K562 (cell line): Measurements from ENCODE around the gene TMEM187. TPM values are rescaled to one million over a fixed set of nuclear protein-coding genes. Genes with fewer than 3 reads are reported as not detected.
A peak's percentile ranks its signal among the peaks of the same experiment; 100 is the strongest.

Experiments used
- ATAC-seq: fragments of 200-7000 bp; cut with Tn5 transposase; 3 replicates; pipeline ENCODE4 v1.9.1; 2020; ENCODE audit warnings: moderate library complexity
- BruUV-seq: library from RNA; stranded (reverse); fragments of 400-500 nt; replicated peaks from 2 replicates; lab custom pipeline; 2021; lab: Mats Ljungman, UMichigan
- CTCF ChIA-PET: fragments of 300-600 bp; formaldehyde crosslinking; extraction: SDS; loops from one replicate; lab custom pipeline; 2021; ENCODE audit warnings: low intra/inter-chr PET ratio; lab: Yijun Ruan, JAX
- POLR2A ChIA-PET: fragments of 300-600, 350-650 bp; sonication (Branson Sonifier 250); formaldehyde crosslinking; extraction: SDS; loops from one replicate; lab custom pipeline; 2021; ENCODE audit warnings: antibody characterized with exemption, inconsistent platforms; lab: Yijun Ruan, JAX
- DNase-seq, 4 experiments: peaks; one replicate each; pipeline versions ENCODE4 v3.0.0 to v3.0.0-alpha.2; 2011 to 2018; ENCODE audit warnings: low spot score in 3 of 4, mixed read lengths in 3 of 4; ENCODE audit errors: extremely low read depth in 1 of 4
- FAIRE-seq: peaks from 2 replicates; lab custom pipeline; 2011; peaks lifted over from hg19 to GRCh38; lab: Jason Lieb, UNC
- H2AFZ ChIP-seq: 2 replicates; pipeline ENCODE4 v1.6.0; 2011; ENCODE audit warnings: low read depth, low read length, control low read depth, inconsistent platforms
- H3K27ac ChIP-seq: fragments of 200-600 bp; 3 replicates; pipeline ENCODE4 v1.8.0; 2011; ENCODE audit warnings: low read depth, mild to moderate bottlenecking, control low read depth, inconsistent platforms, low read length, moderate library complexity, mixed read lengths; ENCODE audit errors: extremely low read depth
- H3K27me3 ChIP-seq, 2 experiments: fragments of 300-600 bp in 1 of 2; 2 replicates in 1 of 2; 3 replicates in 1 of 2; pipeline versions ENCODE4 v1.6.0 to v1.8.0; 2011; ENCODE audit warnings: inconsistent platforms in 2 of 2, low read length in 2 of 2, mild to moderate bottlenecking in 1 of 2, mixed read lengths in 1 of 2, moderate library complexity in 1 of 2; ENCODE audit not compliant: control insufficient read depth in 2 of 2, insufficient read depth in 2 of 2
- H3K36me3 ChIP-seq: fragments of 300-600 bp; 3 replicates; pipeline ENCODE4 v1.8.0; 2011; ENCODE audit warnings: mild to moderate bottlenecking, low read length, inconsistent platforms; ENCODE audit not compliant: control insufficient read depth, insufficient read depth
- H3K4me1 ChIP-seq, 2 experiments: fragments of 200-600 bp in 1 of 2; replicated peaks in 1 of 2; 2 replicates in 1 of 2; 3 replicates in 1 of 2; pipeline versions ENCODE4 v1.5.1 to v1.8.0; 2011; ENCODE audit warnings: inconsistent platforms in 2 of 2, low read length in 2 of 2, mild to moderate bottlenecking in 1 of 2, mixed read lengths in 1 of 2, moderate library complexity in 1 of 2; ENCODE audit not compliant: control insufficient read depth in 2 of 2, insufficient read depth in 2 of 2
- H3K4me2 ChIP-seq: 2 replicates; pipeline ENCODE4 v1.6.1; 2011; ENCODE audit warnings: low read length, control low read depth, inconsistent platforms, mixed read lengths; ENCODE audit not compliant: insufficient read depth
- H3K4me3 ChIP-seq: fragments of 200-600 bp; sonication (generic), shearing (Covaris generic); 2 replicates; pipeline ENCODE4 v1.5.1; 2016; ENCODE audit warnings: control low read depth, inconsistent platforms
- H3K79me2 ChIP-seq: fragments of 200-600 bp; 3 replicates; pipeline ENCODE4 v1.8.0; 2011; ENCODE audit warnings: low read length, inconsistent platforms; ENCODE audit not compliant: control insufficient read depth, insufficient read depth
- H3K9ac ChIP-seq, 2 experiments: 2 replicates each; pipeline versions ENCODE4 v1.6.0 to v1.6.1; 2011; ENCODE audit warnings: low read depth in 2 of 2, low read length in 2 of 2, control low read depth in 1 of 2, inconsistent platforms in 1 of 2, mild to moderate bottlenecking in 1 of 2, mixed read lengths in 1 of 2; ENCODE audit not compliant: insufficient read depth in 1 of 2
- H3K9me1 ChIP-seq: one replicate; pipeline ENCODE4 v1.6.0; 2011; ENCODE audit warnings: inconsistent platforms, mild to moderate bottlenecking, low read length, moderate library complexity; ENCODE audit not compliant: control insufficient read depth, insufficient read depth
- H3K9me3 ChIP-seq: replicated peaks from 2 replicates; pipeline ENCODE4 v1.5.1; 2011; ENCODE audit warnings: low read depth, low read length, inconsistent platforms; ENCODE audit not compliant: control insufficient read depth, insufficient read depth
- H4K20me1 ChIP-seq: replicated peaks from 2 replicates; pipeline ENCODE4 v1.6.1; 2011; ENCODE audit warnings: low read length, inconsistent platforms, mixed read lengths; ENCODE audit not compliant: control insufficient read depth, insufficient read depth
- CBX8 ChIP-seq: fragments of 200-600 bp; sonication (generic); IDR thresholded peaks from 2 replicates; pipeline ENCODE4 v1.6.1; 2012; ENCODE audit warnings: borderline replicate concordance, mixed run types, low read depth, mild to moderate bottlenecking, moderate library complexity, mixed read lengths, low read length, control low read depth, inconsistent platforms; ENCODE audit not compliant: poor library complexity, severe bottlenecking; ENCODE audit errors: extremely low read depth
- RBFOX2 ChIP-seq: fragments of 200-400 bp; formaldehyde crosslinking; IDR thresholded peaks from 2 replicates; pipeline ENCODE4 v1.6.1; 2017; ENCODE audit warnings: low read depth, mild to moderate bottlenecking, low read length, moderate library complexity
- RBM22 ChIP-seq: fragments of 200-400 bp; formaldehyde crosslinking; IDR thresholded peaks from 2 replicates; pipeline ENCODE4 v1.6.1; 2018; ENCODE audit warnings: low read length, low read depth; ENCODE audit not compliant: poor library complexity, severe bottlenecking
- SIN3A ChIP-seq, 2 experiments: fragments of 150-350 bp in 1 of 2; IDR thresholded peaks; 2 replicates each; pipeline ENCODE4 v1.6.1; 2011 to 2016; ENCODE audit warnings: borderline replicate concordance in 2 of 2, low read depth in 2 of 2, low read length in 2 of 2, mild to moderate bottlenecking in 2 of 2, moderate library complexity in 2 of 2; ENCODE audit not compliant: control insufficient read depth in 1 of 2
- WGBS: fragments of 100-300 bp; shearing (Covaris generic); methylation state at CpG from one replicate; pipeline ENCODE4 v1.1.6; 2016; ENCODE audit warnings: low coverage, mixed read lengths; ENCODE audit not compliant: insufficient coverage; ENCODE audit errors: missing lambda C conversion rate; 5-methylcytosine and 5-hydroxymethylcytosine counted together
- in situ Hi-C: fragments of 300-500 bp; cut with MboI; formaldehyde crosslinking; loops from 4 replicates; pipeline ENCODE4 v1.15.0; 2018; ENCODE audit warnings: inconsistent platforms, mixed read lengths
- intact Hi-C: fragments of 100-400 bp; cut with micrococcal nuclease; formaldehyde crosslinking; loops from 2 replicates; pipeline ENCODE4 v1.14.2; 2022
- polyA plus RNA-seq, 8 experiments: library from polyadenylated mRNA; depleted of rRNA in 4 of 8; stranded (reverse) in 5 of 8; unstranded in 3 of 8; fragments of >200 nt; fragmentation: Nextera tagmentation in 2 of 8; fragmentation: Illumina TruSeq in 1 of 8; extraction: Ambion mirVana in 2 of 8; extraction: Trizol in 1 of 8; gene quantifications; 2 replicates each; pipeline versions ENCODE4 v1.2.1 to v1.2.3, GENCODE V29; 2011 to 2014; ENCODE audit warnings: inconsistent platforms in 1 of 8, missing spikeins in 1 of 8
- total RNA-seq, 7 experiments: library from RNA; depleted of rRNA in 6 of 7; stranded (reverse); fragments of >200 nt in 6 of 7; fragmentation: Illumina TruSeq in 2 of 7; extraction: Trizol in 2 of 7; gene quantifications; 2 replicates each; pipeline versions ENCODE4 v1.2.1 to v1.2.3, GENCODE V29; 2011 to 2021; ENCODE audit warnings: low replicate concordance in 1 of 7

The TMEM187 gene
- total and polyA plus RNA-seq, 9 of the 15 experiments (the other 6 are each of a cell fraction or from before 2014, with no cell fraction given) = 0.13 to 6.4 (median 1.6) TPM

- DNase-seq = no peak
- H3K4me1 ChIP-seq = peaks cover 2 to 61% of the 10 kb centered on the region in 2 experiments; a peak in 3 of 5 replicates
- peaks cover 9% of the 10 kb centered on the region; the same call in 2 of the 3 replicates for H3K79me2 ChIP-seq
- WGBS = 97% methylated on average over 15 of the region's 28 CpGs
- no peak overlapping the region for H3K4me2 ChIP-seq
- peak overlapping the region in 1 of 2 experiments; percentile 17; a peak in 1 of 4 replicates for H3K9ac ChIP-seq
- H3K27me3 ChIP-seq = no peaks in the 10 kb centered on the region
- ATAC-seq = no peak
- in situ Hi-C loops (no loop called here), intact Hi-C loops (no loop called here)
- H3K36me3 ChIP-seq = peaks cover 95% of the 10 kb centered on the region
- POLR2A ChIA-PET = interaction anchor here (0.6 to 4.0 kb wide), 5 partner anchors 15 to 348 kb away, joined by 3 to 17 read pairs (median 3); partner anchors contain the start of gene HCFC1
- FAIRE-seq = no peak
- no peaks in the 10 kb centered on the region for H4K20me1 ChIP-seq
- no peak overlapping the region for H3K4me3 ChIP-seq
- no TSS peak for BruUV-seq
- no peak overlapping the region for H2AFZ ChIP-seq
- no peaks in the 10 kb centered on the region for H3K9me3 ChIP-seq
- CTCF ChIA-PET = interaction anchor here (1.3 kb wide), 1 partner anchor 412 kb away, joined by 7 read pairs; no protein-coding TSS in a partner anchor
- no peaks in the 10 kb centered on the region for H3K9me1 ChIP-seq
- H3K27ac ChIP-seq = no peak overlapping the region
- TF ChIP-seq RBFOX2 (peak; percentile 36; the same call in 1 of the 2 replicates), CBX8 (no peak), RBM22 (peak; percentile 3), SIN3A (IDR thresholded peaks at IDR 0.05; ENCODE audit: borderline replicate concordance in 2 of 2, control insufficient read depth in 1 of 2, low read depth in 2 of 2, low read length in 2 of 2) (no peak)
- TF ChIP-seq, all 486 proteins: peak for 2
Observed at GRCh38 chrX:153951683-153952372, 20.7 kb upstream of the TMEM187 start.
